HG03460 (cell line): Measurements from ENCODE around the gene MNS1.
"Not testable (repeated sequence)": the region's sequence is repeated elsewhere in the genome, so short reads cannot be mapped to it uniquely, and the experiment has no call there.

ENCODE experiments used
- ATAC-seq: cut with Tn5 transposase; IDR thresholded peaks from one replicate; pipeline ENCODE4 v1.9.1; 2021; ENCODE audit not compliant: unreplicated experiment

MNS1 gene, protein sequence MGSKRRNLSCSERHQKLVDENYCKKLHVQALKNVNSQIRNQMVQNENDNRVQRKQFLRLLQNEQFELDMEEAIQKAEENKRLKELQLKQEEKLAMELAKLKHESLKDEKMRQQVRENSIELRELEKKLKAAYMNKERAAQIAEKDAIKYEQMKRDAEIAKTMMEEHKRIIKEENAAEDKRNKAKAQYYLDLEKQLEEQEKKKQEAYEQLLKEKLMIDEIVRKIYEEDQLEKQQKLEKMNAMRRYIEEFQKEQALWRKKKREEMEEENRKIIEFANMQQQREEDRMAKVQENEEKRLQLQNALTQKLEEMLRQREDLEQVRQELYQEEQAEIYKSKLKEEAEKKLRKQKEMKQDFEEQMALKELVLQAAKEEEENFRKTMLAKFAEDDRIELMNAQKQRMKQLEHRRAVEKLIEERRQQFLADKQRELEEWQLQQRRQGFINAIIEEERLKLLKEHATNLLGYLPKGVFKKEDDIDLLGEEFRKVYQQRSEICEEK

DNA sequence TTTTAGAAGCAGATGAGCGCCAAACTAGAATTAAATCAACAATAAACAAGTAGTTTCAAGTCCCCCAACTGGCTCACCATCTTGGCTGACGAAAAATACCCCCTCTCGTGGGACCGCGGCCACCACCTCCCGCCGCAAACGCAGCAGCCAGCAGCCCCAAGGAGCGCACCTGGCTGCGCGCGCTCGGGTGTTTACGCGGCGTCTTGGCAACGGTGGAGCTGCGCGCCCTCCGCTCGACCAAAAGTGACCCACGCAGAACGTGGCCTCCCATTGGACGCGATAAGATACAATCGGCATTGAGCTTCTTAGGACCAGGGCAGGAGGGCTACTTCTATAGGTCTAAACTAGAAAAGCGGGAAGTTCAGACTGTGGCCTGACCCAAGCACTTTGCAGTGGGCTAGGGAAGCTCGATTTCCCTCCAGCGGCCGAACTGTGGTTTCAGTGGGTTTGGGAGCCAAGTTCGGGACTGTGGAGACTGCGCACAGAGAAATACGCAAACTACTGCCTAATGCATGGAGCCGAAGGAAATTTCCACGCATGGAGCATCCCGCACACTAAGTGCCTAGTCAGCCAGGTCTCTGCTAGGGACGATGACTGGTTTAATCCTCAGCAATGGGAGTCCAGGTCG lies at the start of gene MNS1:
MNS1 (minus strand) TSS at position 245 of the 628 bp plus-strand sequence; CDS start at position 80, 165 bp downstream.
- ATAC-seq, result peak; percentile 98

DNA sequence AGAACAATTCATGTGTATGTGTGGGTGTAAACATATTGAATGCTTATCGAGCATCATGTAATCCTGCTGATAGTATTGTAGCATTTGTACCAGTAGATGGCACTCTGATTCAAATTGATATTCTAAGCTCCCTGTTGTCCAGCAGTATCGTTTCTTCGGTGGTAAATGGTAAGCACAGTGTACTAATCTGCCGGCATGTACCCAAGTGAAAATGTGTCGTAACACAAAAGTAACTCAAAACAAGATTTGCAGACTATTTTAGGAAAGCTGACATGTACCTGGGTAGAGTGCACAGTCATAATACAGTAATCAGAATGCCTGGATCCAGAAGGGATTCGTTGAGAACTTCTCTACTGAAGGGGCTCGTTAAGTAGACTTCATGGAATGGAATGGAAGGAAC lies 31.7 kb upstream of the MNS1 start:
- no peak for ATAC-seq

DNA sequence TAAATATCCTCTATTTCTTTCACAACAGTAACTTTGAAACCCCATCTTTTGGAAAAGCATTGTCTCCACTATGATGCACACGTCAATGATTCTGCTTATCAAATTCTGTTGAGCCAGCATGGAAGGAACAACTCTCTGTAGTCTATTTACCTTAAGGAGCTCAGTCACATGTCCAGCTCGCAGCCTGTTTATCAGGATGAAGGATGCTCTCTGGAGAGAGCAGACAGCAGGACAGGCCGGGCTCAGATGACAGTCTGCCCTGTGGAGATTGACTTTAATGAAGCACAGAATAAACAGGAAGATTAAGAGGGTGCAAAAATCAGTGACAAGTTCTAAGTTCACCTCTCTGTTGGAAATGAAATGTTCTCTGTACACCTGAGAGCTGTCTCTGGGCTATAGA lies 30.6 kb upstream of the MNS1 start:
- no peak for ATAC-seq

DNA sequence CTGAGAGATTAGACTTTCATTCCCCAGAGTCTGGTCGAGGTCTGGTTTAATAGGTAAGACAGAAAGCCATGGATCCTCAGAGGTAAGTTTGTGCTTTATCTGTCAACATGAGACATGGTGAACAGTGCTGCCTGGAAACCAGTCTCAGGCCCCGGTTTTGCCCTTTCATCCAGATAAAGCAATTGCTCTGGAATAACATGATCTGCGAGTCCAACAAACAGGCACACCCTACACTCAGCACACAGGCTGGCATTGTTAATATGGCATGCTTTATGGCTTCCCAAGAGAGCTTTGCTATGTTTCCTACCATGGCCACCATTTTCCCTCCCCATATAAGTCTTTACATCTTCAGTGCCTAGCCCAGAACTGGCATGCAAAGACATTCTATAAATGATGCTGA lies 30.1 kb upstream of the MNS1 start:
- no peak for ATAC-seq

DNA sequence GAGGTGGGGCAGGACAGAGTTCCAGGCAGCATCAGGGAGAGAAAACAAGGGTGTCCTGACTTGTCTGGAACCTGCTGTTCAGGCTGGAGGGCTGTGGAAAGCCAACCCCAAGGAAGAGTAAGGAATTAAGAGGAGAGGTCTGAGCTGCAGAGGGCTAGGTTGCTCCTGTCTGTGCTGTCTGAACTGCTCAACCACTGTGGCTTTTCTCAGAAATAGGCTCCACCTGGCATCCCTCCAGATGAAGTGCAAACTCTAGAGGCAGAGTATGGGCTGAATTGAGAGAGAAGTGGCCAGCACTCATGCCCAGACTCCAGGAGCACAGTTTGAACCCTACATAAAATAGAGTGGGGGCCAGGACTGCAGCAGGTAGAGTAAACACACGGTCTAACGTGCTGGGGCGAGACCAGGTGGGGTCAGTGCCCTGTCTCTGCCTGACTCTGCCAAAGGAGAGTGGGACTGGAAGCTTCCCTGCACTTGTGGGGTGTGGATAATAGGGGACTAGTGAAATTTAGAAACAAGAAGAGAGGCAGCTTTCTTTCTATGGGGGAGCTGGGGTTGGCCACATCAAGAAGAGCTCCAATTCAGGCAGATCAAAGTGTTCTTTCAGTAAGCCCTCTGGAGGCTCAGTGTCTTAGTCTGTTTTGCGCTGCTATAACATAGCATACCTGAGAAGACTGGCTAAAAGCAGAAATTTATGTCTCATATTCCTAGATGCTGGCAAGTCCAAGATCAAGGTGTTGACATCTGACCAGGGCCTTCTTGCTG lies 28.0 kb upstream of the MNS1 start:
- no peak for ATAC-seq

DNA sequence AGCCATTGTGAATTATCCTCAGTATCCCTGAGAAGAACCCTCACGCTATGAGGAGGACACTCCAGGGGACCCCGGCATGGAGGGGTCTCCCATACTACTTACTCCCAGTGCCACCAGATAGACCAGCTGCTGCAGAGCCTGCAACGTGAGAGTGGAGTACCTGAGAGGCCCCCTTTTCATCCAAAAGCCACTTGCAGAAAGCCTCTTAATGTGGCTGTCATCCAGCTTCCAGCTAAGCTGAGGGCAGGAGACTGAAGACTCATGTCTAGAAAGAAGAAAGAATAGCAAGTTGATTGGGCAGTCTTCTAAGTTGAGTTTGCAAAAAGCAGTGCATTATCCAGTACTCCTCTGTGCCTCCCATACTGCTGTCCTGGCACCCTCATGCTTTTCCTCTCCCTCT lies 27.3 kb upstream of the MNS1 start:
- ATAC-seq, result no peak

DNA sequence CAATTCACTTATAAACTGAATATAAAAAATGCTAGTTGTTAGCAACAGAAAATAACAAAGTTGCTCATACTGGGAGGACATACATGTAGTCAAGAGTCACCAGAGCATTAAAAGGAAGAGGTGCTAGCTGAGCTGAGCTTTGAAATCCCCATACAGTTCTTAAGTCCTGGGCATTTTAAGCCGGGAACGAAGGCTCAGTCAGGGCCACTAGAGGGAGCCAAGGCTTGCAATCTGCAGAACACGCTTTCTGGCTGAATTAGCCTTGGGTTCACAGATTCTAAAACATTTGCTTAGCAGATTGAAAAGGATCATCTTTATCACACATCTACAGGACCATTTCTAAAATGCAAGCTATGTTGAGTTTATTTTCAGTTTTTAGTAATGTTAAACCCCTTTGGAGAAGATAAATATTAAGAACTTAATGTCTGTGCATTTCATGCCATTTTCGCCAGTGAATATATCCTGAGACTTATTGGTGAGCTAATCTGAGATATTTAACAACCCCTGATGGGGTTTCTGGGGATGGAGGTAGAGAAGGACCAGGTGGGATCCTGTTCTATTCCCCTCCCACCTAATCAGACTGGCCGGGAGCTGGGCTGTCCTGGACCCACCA lies 26.3 kb upstream of the MNS1 start:
- peak; percentile 61 for ATAC-seq

DNA sequence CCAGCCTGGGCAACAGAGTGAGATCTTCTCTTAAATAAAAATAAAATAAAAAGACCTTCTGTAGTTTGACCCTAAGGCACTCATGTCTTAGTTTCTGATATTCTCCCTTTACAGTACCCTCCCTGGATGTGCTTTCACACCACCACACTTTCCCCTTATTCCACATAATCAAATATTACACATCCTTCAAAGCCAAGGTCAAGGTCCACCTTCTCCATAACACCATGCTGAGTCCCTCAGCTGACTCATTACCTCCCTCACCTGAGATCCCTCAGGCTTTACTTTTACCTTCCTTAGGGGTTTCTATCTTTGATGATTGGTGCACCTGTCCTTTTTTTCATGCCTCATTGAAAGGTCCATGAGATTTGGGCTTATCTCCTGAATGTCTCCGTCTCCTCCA lies 25.5 kb upstream of the MNS1 start:
- no peak for ATAC-seq

DNA sequence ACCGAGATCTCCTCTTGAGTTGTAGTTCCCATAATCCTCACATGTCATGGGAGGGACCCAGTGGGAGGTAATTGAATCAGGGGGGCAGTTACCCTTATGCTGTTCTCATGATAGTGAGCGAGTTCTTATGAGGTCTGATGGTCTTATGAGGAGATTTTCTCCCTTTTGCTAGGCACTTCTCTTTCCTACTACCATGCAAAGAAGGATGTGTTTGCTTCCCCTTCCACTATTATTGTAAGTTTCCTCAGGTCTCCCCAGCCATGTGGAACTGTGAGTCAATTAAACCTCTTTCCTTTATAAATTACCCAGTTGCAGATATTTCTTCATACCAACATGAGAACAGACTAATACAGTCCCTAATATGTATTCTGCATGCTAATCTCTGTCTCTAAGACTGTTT lies 21.3 kb upstream of the MNS1 start:
- ATAC-seq, result not testable (repeated sequence)

DNA sequence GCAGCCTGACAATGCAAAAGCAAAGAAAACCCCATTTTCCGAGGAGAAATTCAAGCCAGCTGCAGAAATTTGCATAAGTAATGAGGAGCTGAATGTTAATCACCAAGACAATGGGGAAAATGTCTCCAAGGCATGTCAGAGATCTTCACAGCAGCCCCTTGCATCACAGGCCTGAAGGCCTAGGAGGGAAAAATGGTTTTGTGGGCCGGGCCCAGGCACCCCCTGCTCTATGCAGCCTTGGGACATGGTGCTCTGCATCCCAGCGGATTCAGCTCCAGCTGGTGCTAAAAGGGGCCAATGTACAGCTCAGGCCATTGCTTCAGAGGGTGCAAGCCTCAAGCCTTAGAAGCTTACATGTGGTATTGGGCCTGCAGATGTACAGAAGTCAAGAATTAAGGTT lies 20.5 kb upstream of the MNS1 start:
- ATAC-seq, result not testable (repeated sequence)

DNA sequence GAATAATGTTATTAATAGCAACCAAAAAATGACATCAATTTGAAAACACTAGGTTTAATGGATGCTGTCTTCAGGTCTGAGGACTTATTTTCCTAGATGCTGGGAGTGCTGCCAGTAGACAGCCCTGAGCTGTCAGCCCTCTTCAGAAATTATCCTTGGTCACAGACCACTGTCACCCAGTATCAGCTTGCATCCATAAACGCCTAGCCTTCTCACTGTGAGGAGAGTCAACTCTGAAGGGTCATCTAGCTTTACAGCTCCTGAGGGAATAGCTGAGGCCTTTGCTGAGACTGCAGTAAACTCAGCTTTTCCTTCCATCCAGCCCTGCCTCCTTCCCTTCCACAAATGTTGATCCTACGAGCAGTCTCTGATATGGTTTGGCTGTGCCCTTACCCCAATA lies 19.4 kb upstream of the MNS1 start:
- no peak for ATAC-seq

DNA sequence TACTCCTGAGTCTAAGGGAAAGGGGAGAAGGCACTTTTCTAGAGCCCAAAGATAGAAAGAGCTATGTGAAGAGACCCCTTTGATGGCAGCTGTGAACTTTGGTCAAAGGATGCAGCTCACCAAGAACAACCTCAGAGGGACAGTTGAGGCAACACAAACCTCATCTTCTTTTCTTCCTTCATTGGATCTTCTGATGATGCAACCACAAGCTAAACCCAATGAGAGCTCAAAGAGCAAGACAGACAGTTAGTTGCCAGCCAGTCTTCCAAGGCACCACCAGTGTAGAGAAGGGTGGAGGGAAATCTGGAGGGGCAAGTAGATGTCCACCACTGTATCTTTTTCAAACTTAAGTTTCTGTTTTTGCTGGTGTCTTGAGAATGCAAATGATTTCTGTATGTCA lies 10.4 kb upstream of the MNS1 start:
- no peak for ATAC-seq

DNA sequence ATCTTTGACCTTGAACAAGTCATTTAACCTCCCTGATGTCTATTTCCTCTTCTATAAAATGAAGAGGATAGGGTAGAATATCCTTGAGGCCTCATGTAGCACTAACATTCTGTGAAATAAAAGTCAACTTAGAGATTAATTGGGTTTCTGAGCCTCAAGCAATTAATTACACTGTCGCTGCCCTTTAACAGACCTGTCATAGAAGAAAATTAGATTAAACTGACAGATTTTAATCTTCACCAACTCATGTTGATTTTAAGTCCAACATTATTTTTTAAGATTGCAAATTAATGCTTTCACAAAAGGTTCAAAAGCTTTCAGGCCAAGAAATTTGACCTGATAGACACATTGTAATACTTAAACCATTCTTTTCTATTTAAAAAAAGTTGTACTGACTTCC lies 8.1 kb upstream of the MNS1 start:
- ATAC-seq, result no peak

DNA sequence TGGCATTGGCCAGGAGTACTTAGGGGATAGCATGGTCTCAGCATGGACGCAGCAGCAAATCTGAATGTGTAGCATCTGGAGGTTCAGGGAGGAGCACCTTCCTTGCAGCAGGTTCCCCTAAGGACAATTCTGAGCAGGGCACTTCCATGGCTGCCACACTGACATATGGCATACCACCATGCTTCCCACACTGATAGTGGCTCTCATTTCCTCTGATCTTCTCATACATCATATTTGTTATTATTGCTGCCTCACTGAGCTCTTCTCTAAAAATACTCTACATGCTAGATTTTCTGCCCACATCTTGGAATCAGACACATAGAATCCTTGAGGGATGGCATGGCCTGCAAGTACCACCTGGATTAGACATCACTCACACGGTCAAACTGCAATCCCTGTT lies 7.3 kb upstream of the MNS1 start:
- no peak for ATAC-seq

DNA sequence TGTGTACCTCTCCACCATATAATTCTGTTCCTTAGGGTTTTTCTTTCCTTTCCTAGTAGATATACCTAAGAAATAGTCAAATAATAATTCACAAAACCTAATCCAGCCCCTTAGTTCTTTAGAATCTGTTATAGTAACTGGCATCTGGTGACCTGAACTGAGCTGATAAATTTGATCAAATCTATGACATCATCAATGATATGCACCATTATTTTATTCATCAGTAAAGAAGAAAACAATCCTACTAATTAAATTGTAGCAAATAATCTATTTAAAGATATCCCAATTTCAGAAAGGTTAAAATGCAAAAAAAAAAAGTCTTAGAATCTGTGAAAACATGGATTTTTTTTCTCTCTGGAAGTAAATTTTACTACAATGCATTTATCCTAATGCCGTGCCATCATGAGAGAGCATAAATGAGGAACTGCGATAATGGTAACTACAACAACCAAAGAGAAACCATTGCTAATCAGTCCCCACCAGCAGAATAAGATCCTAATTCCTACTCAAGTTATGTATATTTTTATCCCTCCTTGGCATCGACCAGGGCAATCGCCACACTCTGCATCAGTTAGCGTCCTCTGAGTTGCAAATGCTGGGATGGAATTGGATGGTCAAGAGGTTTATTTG lies 6.6 kb upstream of the MNS1 start:
- no peak for ATAC-seq

DNA sequence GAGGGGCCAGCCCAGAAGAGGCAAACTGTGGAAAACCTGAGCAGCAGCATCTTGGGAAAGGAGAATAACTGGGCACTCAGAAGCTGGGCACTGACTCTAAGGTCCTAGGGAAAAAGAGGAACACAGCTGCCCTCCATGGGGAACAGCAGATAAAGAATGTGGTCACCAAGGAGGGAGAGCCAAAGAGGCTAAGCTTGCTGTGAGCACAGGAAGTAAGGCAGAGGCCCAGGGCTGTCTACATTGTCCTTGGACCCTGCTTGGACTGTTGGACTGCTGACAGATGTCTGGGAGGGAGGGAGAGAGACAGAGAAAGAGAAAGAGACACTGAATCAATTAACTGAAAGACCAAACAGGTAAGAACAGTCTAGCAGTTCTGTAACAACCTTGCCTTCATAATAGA lies 4.5 kb upstream of the MNS1 start:
- no peak for ATAC-seq

DNA sequence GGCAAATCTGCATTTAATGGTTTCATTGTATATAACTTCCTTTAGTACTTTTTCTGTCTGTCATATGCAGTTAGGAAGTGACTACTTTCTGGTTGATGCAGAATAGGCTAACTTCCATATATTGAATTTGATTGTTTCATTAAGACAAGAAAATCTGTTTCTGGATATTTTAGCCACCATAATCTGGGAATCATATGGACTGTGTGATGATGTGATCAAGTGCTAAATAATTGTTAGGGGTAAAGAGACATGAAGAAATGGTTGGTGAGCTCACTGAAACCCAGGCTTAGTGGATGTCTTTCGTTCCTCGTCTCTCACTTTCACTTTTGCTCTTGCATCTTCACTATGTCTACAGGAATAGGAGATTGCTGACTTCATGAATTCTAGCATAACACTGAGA lies 3.5 kb upstream of the MNS1 start:
- ATAC-seq, result peak; percentile 42

DNA sequence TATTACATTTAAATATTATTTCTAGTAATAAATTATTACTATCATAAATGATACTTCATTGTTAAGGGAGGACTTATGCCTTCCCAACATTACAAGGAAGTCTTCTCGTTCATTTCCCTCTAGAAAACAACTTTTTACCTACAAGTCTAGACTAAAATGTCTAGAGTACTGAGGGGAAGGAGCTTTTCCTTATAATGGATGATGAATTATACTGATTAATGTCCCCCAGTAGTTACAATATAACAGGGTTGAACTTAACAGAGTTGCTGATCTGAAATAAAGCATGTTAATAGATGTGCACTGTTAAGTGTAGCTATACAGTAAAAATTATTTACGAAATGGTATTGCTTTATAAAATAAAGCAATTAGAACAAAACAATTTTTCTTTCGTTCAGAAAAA lies 2.7 kb upstream of the MNS1 start:
- ATAC-seq, result no peak

DNA sequence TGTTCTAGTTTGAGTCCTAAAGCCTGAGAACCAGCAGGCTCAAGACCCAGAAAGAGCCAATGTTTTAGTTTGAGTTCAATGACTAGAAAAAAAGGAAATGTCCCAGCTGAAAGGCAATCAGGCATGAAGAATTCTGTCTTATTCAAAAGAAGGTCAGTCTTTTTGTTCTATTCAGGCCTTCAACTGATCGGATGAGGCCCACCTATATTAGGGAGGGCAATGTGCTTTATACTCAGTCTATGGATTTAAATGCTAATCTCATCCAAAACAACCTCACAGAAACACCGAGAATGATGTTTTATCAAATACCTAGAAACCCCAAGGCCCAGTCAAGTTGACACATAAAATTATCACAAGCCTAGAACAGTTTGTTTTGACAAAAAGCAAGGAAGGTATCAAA lies 4.0 kb downstream of the MNS1 start:
- no peak for ATAC-seq

DNA sequence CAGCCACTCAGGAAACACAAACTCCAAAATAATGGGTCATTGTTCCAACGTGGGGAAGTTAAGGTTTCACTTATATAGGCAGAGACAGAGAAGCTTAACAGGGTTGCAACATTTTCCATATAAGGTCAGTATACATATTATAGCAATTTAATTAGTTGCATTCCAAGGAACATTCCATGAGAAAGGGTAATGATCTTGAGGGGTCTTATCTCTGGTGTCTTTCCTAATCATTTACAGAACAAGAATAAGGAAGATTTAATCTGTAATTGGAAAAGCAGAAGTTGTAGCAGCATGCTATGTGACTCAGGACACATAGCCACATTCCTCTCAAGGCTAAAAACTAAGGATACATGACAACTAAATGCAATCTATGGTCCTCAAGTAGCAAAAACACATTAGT lies 4.9 kb downstream of the MNS1 start:
- ATAC-seq, result no peak

DNA sequence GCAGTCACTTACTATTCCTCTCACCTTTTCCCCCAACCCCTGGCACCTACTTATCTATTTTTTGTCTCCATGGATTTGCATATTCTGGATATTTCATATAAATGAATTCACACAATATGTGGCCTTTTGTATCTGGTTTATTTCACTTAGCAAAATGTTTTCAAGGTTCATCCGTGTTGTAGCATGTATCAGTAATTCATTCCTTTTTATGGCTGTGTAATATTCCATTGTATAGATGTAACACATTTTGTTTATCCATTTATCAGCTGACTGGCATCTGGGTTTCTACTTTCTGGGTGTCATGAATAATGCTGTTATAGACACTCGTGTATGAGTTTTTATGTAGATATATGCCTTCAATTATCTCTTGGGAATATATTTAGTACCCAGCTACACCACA lies 5.8 kb downstream of the MNS1 start:
- no peak for ATAC-seq
